Adrenal gland (tissue), 19 donors: ENCODE measurements around the gene GFOD2. TPM values are rescaled to one million over a fixed set of nuclear protein-coding genes. Genes with fewer than 3 reads are reported as not detected.

ENCODE experiments used
- DNase-seq, 7 donors: peaks; one replicate each; pipeline ENCODE4 v3.0.0-alpha.2; 2019 to 2020
- H3K27ac ChIP-seq, 5 donors: fragments of 200-600 bp; sonication (generic) in 4 of 5; 1 replicate in 3 of 5; 2 replicates in 2 of 5; pipeline versions ENCODE4 v1.5.1 to v1.8.0; 2016 to 2020; ENCODE audit warnings: mild to moderate bottlenecking in 1 of 5
- H3K27me3 ChIP-seq: fragments of 200-600 bp; 2 replicates; pipeline ENCODE4 v1.8.0; 2021
- H3K36me3 ChIP-seq, 2 donors: fragments of 200-600 bp; replicated peaks in 1 of 2; 1 replicate in 1 of 2; 2 replicates in 1 of 2; pipeline versions ENCODE4 v1.5.1 to v1.8.0; 2018 to 2022
- H3K4me1 ChIP-seq, 2 donors: fragments of 200-600 bp; replicated peaks in 1 of 2; 1 replicate in 1 of 2; 2 replicates in 1 of 2; pipeline versions ENCODE4 v1.5.1 to v1.8.0; 2018 to 2021
- H3K4me3 ChIP-seq, 4 donors: fragments of 200-600 bp; sonication (generic) in 3 of 4; one replicate each; pipeline ENCODE4 v1.5.1; 2016 to 2018
- H3K9me3 ChIP-seq, 3 donors: fragments of 200-600 bp; sonication (generic) in 1 of 3; replicated peaks in 1 of 3; 1 replicate in 2 of 3; 2 replicates in 1 of 3; pipeline versions ENCODE4 v1.5.1 to v1.8.0; 2016 to 2021
- CTCF ChIP-seq, 6 experiments: fragments of 450-650 bp in 4 of 6; fragments of 200-600 bp in 2 of 6; sonication (generic) in 1 of 6; IDR thresholded peaks; 1 replicate in 5 of 6; 2 replicates in 1 of 6; pipeline versions ENCODE4 v1.5.1 to v1.8.0; 2016 to 2021; ENCODE audit warnings: antibody characterized with exemption in 6 of 6, mild to moderate bottlenecking in 2 of 6, moderate library complexity in 1 of 6
- POLR2A ChIP-seq, 2 donors: fragments of 450-650 bp; IDR thresholded peaks; one replicate each; pipeline ENCODE4 v1.6.1; 2017; ENCODE audit warnings: antibody characterized with exemption in 2 of 2, mild to moderate bottlenecking in 2 of 2, moderate library complexity in 1 of 2
- WGBS, 4 donors: extraction: QIAGEN DNeasy Blood & Tissue Kit in 2 of 4; methylation state at CpG; one replicate each; pipeline versions ENCODE4 v1.1.5 to v1.1.7; 2013 to 2017; 5-methylcytosine and 5-hydroxymethylcytosine counted together
- intact Hi-C, 2 donors: fragments of 100-400 bp; cut with DNase I; formaldehyde crosslinking; loops; one replicate each; pipeline versions ENCODE4 v1.14.1 to v1.15.0; 2022 to 2023
- long read RNA-seq, 10 donors: library from polyadenylated mRNA in 3 of 10; unstranded in 2 of 10; stranded (forward) in 1 of 10; transcript quantifications; one replicate each; pipeline ENCODE4 v2.0.0 and lab custom pipeline, GENCODE V29; 2021 to 2026
- polyA plus RNA-seq, 3 donors: library from polyadenylated mRNA; stranded (reverse); fragments of 200-250 nt in 2 of 3; fragments of 350-450 nt in 1 of 3; fragmentation: Illumina TruSeq in 1 of 3; extraction: RNeasy Lipid Tissue Mini Kit (QIAGEN cat#74804) in 1 of 3; gene quantifications; one replicate each; pipeline ENCODE4 v1.2.3, GENCODE V29; 2013 to 2014
- total RNA-seq, 9 donors: library from RNA; depleted of rRNA in 4 of 9; stranded (reverse); fragments of >200 nt in 4 of 9; fragments of 120-200 nt in 1 of 9; fragmentation: NEBNext Ultra II Directional in 1 of 9; extraction: Animal tissue kit (Norgen Biotek cat#: 25700) in 1 of 9; gene quantifications; one replicate each; pipeline versions ENCODE4 v1.1.0 to v1.2.4, GENCODE V29; 2013 to 2023
- donor health status: healthy with polysubstance abuse.
- donor health status: Bipolar disorder and iron deficiency.
- donor health status: DM: yes; HTN: yes; CAD: no.
- donor health status: DM: no; HTN: no; CAD: no.
- donor health status: DM: no; HTN: no; CAD: no.
- donor health status: DM: yes; HTN: yes; CAD: no.

Gene GFOD2
- total RNA-seq (10 to 100 TPM; 14.2 to 43.5 (median 17.8) TPM), polyA plus RNA-seq (10 to 100 TPM; 16.0 to 16.7 (median 16.7) TPM)
- long read RNA-seq, donor 1, full-length matches to known transcripts, result 10 of 10 reads
- long read RNA-seq, donor 1, partial matches to known transcripts, result 0 of 10 reads
- long read RNA-seq, donor 1, other reads (novel, unspliced or antisense), result 0 of 10 reads
- long read RNA-seq, donor 2, full-length matches to known transcripts, result 5 of 5 reads
- long read RNA-seq, donor 2, partial matches to known transcripts, result 0 of 5 reads
- long read RNA-seq, donor 2, other reads (novel, unspliced or antisense), result 0 of 5 reads
- long read RNA-seq, donor 3, full-length matches to known transcripts, result 5 of 5 reads
- long read RNA-seq, donor 3, partial matches to known transcripts, result 0 of 5 reads
- long read RNA-seq, donor 3, other reads (novel, unspliced or antisense), result 0 of 5 reads
- long read RNA-seq, donor 4, full-length matches to known transcripts, result 13 of 15 reads
- long read RNA-seq, donor 4, partial matches to known transcripts, result 0 of 15 reads
- long read RNA-seq, donor 4, other reads (novel, unspliced or antisense), result 2 of 15 reads
- long read RNA-seq, donor 5, full-length matches to known transcripts, result 38 of 41 reads
- long read RNA-seq, donor 5, partial matches to known transcripts, result 0 of 41 reads
- long read RNA-seq, donor 5, other reads (novel, unspliced or antisense), result 3 of 41 reads
- long read RNA-seq, donor 6, transcript GFOD2-201 (3 exons, 2,126 nt), result major isoform, 5 of 5 reads
- long read RNA-seq, donor 6, partial matches to known transcripts, result 0 of 5 reads
- long read RNA-seq, donor 6, other reads (novel, unspliced or antisense), result 0 of 5 reads
- long read RNA-seq, donor 7, full-length matches to known transcripts, result 6 of 6 reads
- long read RNA-seq, donor 7, partial matches to known transcripts, result 0 of 6 reads
- long read RNA-seq, donor 7, other reads (novel, unspliced or antisense), result 0 of 6 reads
- long read RNA-seq, donor 8, full-length matches to known transcripts, result 6 of 6 reads
- long read RNA-seq, donor 8, partial matches to known transcripts, result 0 of 6 reads
- long read RNA-seq, donor 8, other reads (novel, unspliced or antisense), result 0 of 6 reads
- long read RNA-seq, donor 9, full-length matches to known transcripts, result 8 of 8 reads
- long read RNA-seq, donor 9, partial matches to known transcripts, result 0 of 8 reads
- long read RNA-seq, donor 9, other reads (novel, unspliced or antisense), result 0 of 8 reads
- long read RNA-seq, donor 10, full-length matches to known transcripts, result 9 of 9 reads
- long read RNA-seq, donor 10, partial matches to known transcripts, result 0 of 9 reads
- long read RNA-seq, donor 10, other reads (novel, unspliced or antisense), result 0 of 9 reads

GRCh38 chr16:67719048-67719777 is at the start of gene GFOD2:
Gene GFOD2 (minus strand): TSS chr16:67719316. CDS start chr16:67685715, 33,601 bp downstream.
- Histone ChIP-seq H3K36me3 (peaks cover 0 to 6% of the 10 kb centered on the region in 2 donors), H3K27me3 (no peaks in the 10 kb centered on the region), H3K4me3 (peak within 1 kb of the TSS; percentile 79 to 94 (median 85)), H3K9me3 (no peaks in the 10 kb centered on the region), H3K27ac (peak within 1 kb of the TSS; percentile 76 to 91 (median 90)), H3K4me1 (peaks cover 16 to 21% of the 10 kb centered on the region in 2 donors)
- peak; percentile 95 to 98 (median 97) for DNase-seq
- 0 to 1% (median 0%) methylated on average over 12 to 59 of the region's 59 CpGs for WGBS, 4 donors
- intact Hi-C loops, result no loop called here
- TF ChIP-seq POLR2A (IDR thresholded peaks at IDR 0.05), result peak; percentile 79 to 92
- TF ChIP-seq CTCF (IDR thresholded peaks at IDR 0.05), result peak in 1 of 6 experiments; percentile 10

- Histone ChIP-seq H3K4me1 (peaks cover 13 to 17% of the 10 kb centered on the region in 2 donors), H3K27ac (no peak overlapping the region), H3K4me3 (no peak overlapping the region), H3K36me3 (peaks cover 0 to 7% of the 10 kb centered on the region in 2 donors), H3K9me3 (no peaks in the 10 kb centered on the region), H3K27me3 (no peaks in the 10 kb centered on the region)
- 68 to 79% (median 77%) methylated on average over 6 to 7 of the region's 7 CpGs for WGBS, 4 donors
- peak in 4 of 7 donors; percentile 23 to 65 (median 56) for DNase-seq
- no peak for TF ChIP-seq POLR2A (IDR thresholded peaks at IDR 0.05)
- no peak for TF ChIP-seq CTCF (IDR thresholded peaks at IDR 0.05)
- intact Hi-C loops, result no loop called here
Measured at GRCh38 chr16:67767953-67768352, 48.8 kb upstream of the GFOD2 start.

GRCh38 chr16:67766291-67766690 is 47.2 kb upstream of the GFOD2 start:
- H3K9me3 ChIP-seq, result no peaks in the 10 kb centered on the region
- H3K27me3 ChIP-seq, result no peaks in the 10 kb centered on the region
- H3K4me3 ChIP-seq, result no peak overlapping the region
- DNase-seq, result no peak
- TF ChIP-seq CTCF (IDR thresholded peaks at IDR 0.05) (no peak), POLR2A (IDR thresholded peaks at IDR 0.05) (no peak)
- no peak overlapping the region for H3K27ac ChIP-seq
- intact Hi-C loops, result no loop called here
- WGBS, 4 donors, result 94 to 96% (median 95%) methylated on average over 4 of the region's 4 CpGs
- peaks cover 9 to 12% of the 10 kb centered on the region in 2 donors for H3K4me1 ChIP-seq
- H3K36me3 ChIP-seq, result peaks cover 0 to 7% of the 10 kb centered on the region in 2 donors
